CD4-positive, alpha-beta T cell (primary cell): ENCODE data around the gene USP44. TPM values are rescaled to one million over a fixed set of nuclear protein-coding genes. Genes with fewer than 3 reads are reported as not detected.

Experiments used
- ATAC-seq: fragments of 200-7000 bp; cut with Tn5 transposase; one replicate; pipeline ENCODE4 v1.10.0; 2022; ENCODE audit warnings: mild to moderate bottlenecking; ENCODE audit not compliant: poor library complexity
- CTCF ChIA-PET: fragments of 350-600 bp; sonication (Branson Sonifier 250); formaldehyde crosslinking; loops from one replicate; lab custom pipeline; 2021; ENCODE audit warnings: antibody characterized with exemption, inconsistent platforms; lab: Charles Lee
- POLR2A ChIA-PET: fragments of 350-600 bp; sonication (Branson Sonifier 250); formaldehyde crosslinking; loops from one replicate; lab custom pipeline; 2021; ENCODE audit warnings: antibody characterized with exemption, inconsistent platforms; lab: Charles Lee
- DNase-seq, 14 experiments: peaks; one replicate each; pipeline ENCODE4 v3.0.0-alpha.2; 2013 to 2020; ENCODE audit warnings: mixed read lengths in 2 of 14
- H3K27ac ChIP-seq, 2 donors: one replicate each; pipeline versions ENCODE4 v1.5.1 to v1.7.0; 2013; ENCODE audit warnings: low read length in 2 of 2, low read depth in 1 of 2, mild to moderate bottlenecking in 1 of 2
- H3K27me3 ChIP-seq, 2 experiments: 1 replicate in 1 of 2; 2 replicates in 1 of 2; pipeline versions ENCODE4 v1.6.1 to v1.7.0; 2013; ENCODE audit warnings: low read length in 2 of 2, control low read depth in 1 of 2, mild to moderate bottlenecking in 1 of 2, moderate library complexity in 1 of 2; ENCODE audit not compliant: insufficient read depth in 2 of 2, control insufficient read depth in 1 of 2
- H3K36me3 ChIP-seq: one replicate; pipeline ENCODE4 v1.6.1; 2013; ENCODE audit warnings: low read length, control low read depth; ENCODE audit not compliant: insufficient read depth
- H3K4me1 ChIP-seq: one replicate; pipeline ENCODE4 v1.6.1; 2013; ENCODE audit warnings: low read length, control low read depth; ENCODE audit not compliant: insufficient read depth
- H3K4me3 ChIP-seq: one replicate; pipeline ENCODE4 v1.5.1; 2013; ENCODE audit warnings: mild to moderate bottlenecking, low read length, moderate library complexity
- H3K9me3 ChIP-seq, 2 experiments: 1 replicate in 1 of 2; 2 replicates in 1 of 2; pipeline versions ENCODE4 v1.6.1 to v1.7.0; 2013; ENCODE audit warnings: low read length in 2 of 2, mild to moderate bottlenecking in 2 of 2, control low read depth in 1 of 2, moderate library complexity in 1 of 2; ENCODE audit not compliant: control insufficient read depth in 1 of 2, insufficient read depth in 1 of 2
- H3K27ac Mint-ChIP-seq: one replicate; pipeline ENCODE4 v1.8.0; 2020; ENCODE audit warnings: mixed read lengths
- H3K27me3 Mint-ChIP-seq: one replicate; pipeline ENCODE4 v1.8.0; 2021; ENCODE audit warnings: mixed read lengths
- H3K36me3 Mint-ChIP-seq: one replicate; pipeline ENCODE4 v1.8.0; 2021; ENCODE audit warnings: low read depth, mixed read lengths
- H3K4me1 Mint-ChIP-seq: one replicate; pipeline ENCODE4 v1.8.0; 2021; ENCODE audit warnings: low read depth, mixed read lengths
- H3K4me3 Mint-ChIP-seq: one replicate; pipeline ENCODE4 v1.8.0; 2020; ENCODE audit warnings: mild to moderate bottlenecking, mixed read lengths
- H3K9me3 Mint-ChIP-seq: one replicate; pipeline ENCODE4 v1.8.0; 2020; ENCODE audit warnings: mixed read lengths
- CTCF ChIP-seq: fragments of 200-600 bp; IDR thresholded peaks from one replicate; pipeline ENCODE4 v1.8.0; 2022; ENCODE audit warnings: antibody characterized with exemption, mild to moderate bottlenecking
- intact Hi-C, 2 experiments: fragments of 100-400 bp; cut with DNase I in 1 of 2; cut with micrococcal nuclease in 1 of 2; formaldehyde crosslinking; loops; one replicate each; pipeline versions ENCODE4 v1.15.1 to v1.9.0; 2023 to 2025; cut with DNase I, micrococcal nuclease
- total RNA-seq, 174 experiments: library from RNA in 2 of 174; stranded (reverse) in 2 of 174; gene quantifications; one replicate each; pipeline ENCODE4 v1.2.3 and lab custom pipeline; 2021 to 2026

USP44 gene
- total RNA-seq, 2 experiments from 2014 or later: 1.3 to 1.5 TPM

- peaks cover 33% of the 10 kb centered on the region for H3K4me1 Mint-ChIP-seq
- no peaks in the 10 kb centered on the region for H3K27me3 ChIP-seq
- peak overlapping the region; percentile 96 for H3K4me3 Mint-ChIP-seq
- ChIA-PET POLR2A (interaction anchor here (1.5 kb wide), 1 partner anchor 72 kb away, joined by 9 read pairs; the partner anchor contains the start of gene METAP2), CTCF (no interaction called here)
- no peak overlapping the region for H3K4me3 ChIP-seq
- no peak for TF ChIP-seq CTCF
- H3K36me3 Mint-ChIP-seq: peaks cover 9% of the 10 kb centered on the region
- H3K27ac Mint-ChIP-seq: no peak overlapping the region
- H3K36me3 ChIP-seq: no peaks in the 10 kb centered on the region
- intact Hi-C loops: loop anchor here in 1 of 2 experiments (5.0 to 10.0 kb wide), 2 partner anchors 329 to 1402 kb away; partner anchors contain the start of genes FGD6, PLXNC1 and VEZT
- H3K27me3 Mint-ChIP-seq: peaks cover 16% of the 10 kb centered on the region
- H3K4me1 ChIP-seq: peaks cover 9% of the 10 kb centered on the region
- H3K9me3 ChIP-seq: no peaks in the 10 kb centered on the region
- ATAC-seq: no peak
- DNase-seq: no peak
- H3K27ac ChIP-seq: no peak overlapping the region
- H3K9me3 Mint-ChIP-seq: no peaks in the 10 kb centered on the region
These were observed 4.8 kb downstream of the USP44 start for GRCh38 chr12:95546491-95546813.

DNA sequence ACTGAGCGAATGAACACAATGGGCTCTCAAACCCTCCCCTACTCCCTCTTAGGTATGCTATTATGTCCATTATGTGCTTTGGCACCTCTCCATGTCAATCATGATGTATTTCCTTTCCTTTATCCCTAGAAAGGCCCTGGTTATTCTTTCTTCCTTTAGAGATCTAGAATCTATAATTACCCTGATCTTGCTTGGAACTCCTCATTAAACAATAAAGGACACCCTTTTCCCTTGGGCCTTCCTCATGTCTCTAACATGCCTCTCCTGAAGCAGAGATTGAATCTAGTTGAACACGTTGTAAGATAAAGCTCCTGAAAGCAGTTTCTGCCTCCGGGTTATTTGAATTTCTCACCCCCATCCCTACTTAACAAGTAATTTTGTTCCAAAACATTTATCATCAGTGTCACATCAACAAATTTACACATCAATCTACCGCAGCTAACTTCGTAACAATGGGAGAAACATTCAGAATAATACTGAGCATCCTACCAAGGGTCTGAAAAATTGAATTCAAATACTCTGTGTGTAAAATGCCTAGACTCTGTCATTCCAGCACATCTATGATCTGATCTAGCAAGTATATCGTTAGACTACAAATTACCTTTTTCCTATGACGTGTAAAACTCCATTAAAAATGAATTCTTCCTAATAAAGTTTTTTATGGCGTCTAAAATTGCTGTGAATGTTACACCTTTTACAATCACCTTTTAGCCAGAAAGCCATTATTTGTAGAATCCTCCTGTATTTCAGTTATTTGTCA is 5.4 kb downstream of the USP44 start:
- H3K4me3 Mint-ChIP-seq: no peak overlapping the region
- no peak overlapping the region for H3K4me3 ChIP-seq
- no peaks in the 10 kb centered on the region for H3K9me3 Mint-ChIP-seq
- H3K27ac Mint-ChIP-seq: no peak overlapping the region
- ChIA-PET CTCF (no interaction called here), POLR2A (no interaction called here)
- H3K4me1 ChIP-seq: peaks cover 6% of the 10 kb centered on the region
- H3K27ac ChIP-seq: no peak overlapping the region
- no peaks in the 10 kb centered on the region for H3K9me3 ChIP-seq
- ATAC-seq: no peak
- H3K36me3 ChIP-seq: no peaks in the 10 kb centered on the region
- TF ChIP-seq CTCF: no peak
- peaks cover 16% of the 10 kb centered on the region for H3K27me3 Mint-ChIP-seq
- intact Hi-C loops: loop anchor here in 1 of 2 experiments (5.0 to 10.0 kb wide), 2 partner anchors 329 to 1401 kb away; partner anchors contain the start of genes FGD6, PLXNC1 and VEZT
- H3K36me3 Mint-ChIP-seq: peaks cover 9% of the 10 kb centered on the region
- peaks cover 29% of the 10 kb centered on the region for H3K4me1 Mint-ChIP-seq
- DNase-seq: no peak
- no peaks in the 10 kb centered on the region for H3K27me3 ChIP-seq

DNA sequence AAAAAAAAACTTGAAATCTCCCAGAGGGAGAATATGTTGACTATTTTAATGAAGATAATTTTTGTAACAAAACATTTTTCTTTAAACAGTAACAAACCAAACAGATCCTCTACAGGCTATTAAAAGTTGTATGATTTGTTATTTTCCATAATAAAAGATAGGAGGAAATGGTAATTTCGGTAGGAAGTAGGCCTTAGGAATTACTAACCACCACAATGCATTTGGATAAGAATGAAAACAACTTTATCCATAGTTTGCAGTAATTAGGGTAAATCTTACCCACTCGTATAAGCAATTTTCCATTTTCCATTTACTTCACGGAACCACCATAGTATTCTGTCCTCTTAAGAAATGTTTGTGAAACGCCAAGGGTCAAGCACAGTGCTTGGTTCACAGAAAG is 6.0 kb downstream of the USP44 start:
- ATAC-seq (no peak), DNase-seq (no peak)
- POLR2A ChIA-PET: no interaction called here
- H3K4me1 ChIP-seq: peaks cover 6% of the 10 kb centered on the region
- no peak overlapping the region for H3K27ac Mint-ChIP-seq
- no peak for TF ChIP-seq CTCF
- H3K27ac ChIP-seq: no peak overlapping the region
- H3K4me1 Mint-ChIP-seq: peaks cover 29% of the 10 kb centered on the region
- no peak overlapping the region for H3K4me3 ChIP-seq
- no peaks in the 10 kb centered on the region for H3K36me3 ChIP-seq
- peaks cover 16% of the 10 kb centered on the region for H3K27me3 Mint-ChIP-seq
- no peaks in the 10 kb centered on the region for H3K9me3 Mint-ChIP-seq
- no peaks in the 10 kb centered on the region for H3K27me3 ChIP-seq
- no peak overlapping the region for H3K4me3 Mint-ChIP-seq
- intact Hi-C loops: loop anchor here in 1 of 2 experiments (5.0 to 10.0 kb wide), 2 partner anchors 328 to 1401 kb away; partner anchors contain the start of genes FGD6, PLXNC1 and VEZT
- CTCF ChIA-PET: no interaction called here
- peaks cover 9% of the 10 kb centered on the region for H3K36me3 Mint-ChIP-seq
- no peaks in the 10 kb centered on the region for H3K9me3 ChIP-seq
